Uterus (tissue), 4 donors: ENCODE data around the gene SOCS1. TPM values are rescaled to one million over a fixed set of nuclear protein-coding genes. Genes with fewer than 3 reads are reported as not detected.
"Not testable (repeated sequence)": the region's sequence is repeated elsewhere in the genome, so short reads cannot be mapped to it uniquely, and the experiment has no call there.

Source experiments
- DNase-seq, 2 donors: peaks; one replicate each; pipeline ENCODE4 v3.0.0-alpha.2; 2019 to 2020
- H3K27ac ChIP-seq, 2 donors: fragments of 200-600 bp; sonication (generic); 1 replicate in 1 of 2; 2 replicates in 1 of 2; pipeline ENCODE4 v1.5.1; 2016 to 2018
- H3K27me3 ChIP-seq, 2 donors: fragments of 200-600 bp; sonication (generic); one replicate each; pipeline ENCODE4 v1.5.1; 2018 to 2019; ENCODE audit warnings: control low read depth in 1 of 2
- H3K36me3 ChIP-seq, 2 donors: fragments of 200-600 bp; sonication (generic); one replicate each; pipeline ENCODE4 v1.5.1; 2019; ENCODE audit warnings: control low read depth in 1 of 2
- H3K4me1 ChIP-seq, 2 donors: fragments of 200-600 bp; sonication (generic); one replicate each; pipeline ENCODE4 v1.5.1; 2018 to 2019; ENCODE audit warnings: control low read depth in 1 of 2
- H3K4me3 ChIP-seq, 2 donors: fragments of 200-600 bp; sonication (generic); 1 replicate in 1 of 2; 2 replicates in 1 of 2; pipeline ENCODE4 v1.5.1; 2018 to 2019; ENCODE audit warnings: mild to moderate bottlenecking in 1 of 2
- H3K9me3 ChIP-seq, 2 donors: fragments of 200-600 bp; sonication (generic); one replicate each; pipeline ENCODE4 v1.5.1; 2019; ENCODE audit warnings: control low read depth in 1 of 2
- CTCF ChIP-seq, 4 experiments: fragments of 200-600 bp in 2 of 4; fragments of 450-650 bp in 2 of 4; sonication (generic) in 2 of 4; IDR thresholded peaks; one replicate each; pipeline ENCODE4 v1.5.1; 2016 to 2019; ENCODE audit warnings: antibody characterized with exemption in 4 of 4, mild to moderate bottlenecking in 2 of 4, moderate library complexity in 1 of 4
- POLR2A ChIP-seq, 2 donors: fragments of 450-650 bp; IDR thresholded peaks; one replicate each; pipeline ENCODE4 v1.6.1; 2016; ENCODE audit warnings: antibody characterized with exemption in 2 of 2, mild to moderate bottlenecking in 1 of 2, moderate library complexity in 1 of 2
- intact Hi-C: fragments of 100-400 bp; cut with DNase I; formaldehyde crosslinking; loops from one replicate; pipeline ENCODE4 v1.15.1; 2023; ENCODE audit warnings: low total_unique reads
- total RNA-seq, 4 donors: library from RNA; depleted of rRNA in 3 of 4; stranded (reverse); fragments of >200 nt in 3 of 4; gene quantifications; one replicate each; pipeline versions ENCODE4 v1.1.0 to v1.2.4, GENCODE V29; 2014 to 2023
- donor health status: DM: yes; HTN: yes; CAD: no.

Gene SOCS1
- total RNA-seq, 4 donors from 2014 or later: 6.4 to 45.3 (median 7.6) TPM; not detected in 1

- Histone ChIP-seq H3K9me3 (no peaks in the 10 kb centered on the region), H3K4me3 (no peak overlapping the region), H3K4me1 (no peaks in the 10 kb centered on the region), H3K27ac (no peak overlapping the region), H3K36me3 (no peaks in the 10 kb centered on the region), H3K27me3 (no peaks in the 10 kb centered on the region)
- peak in 1 of 2 donors; percentile 41 for DNase-seq
- intact Hi-C loops: no loop called here
- TF ChIP-seq POLR2A (IDR thresholded peaks at IDR 0.05): no peak
- TF ChIP-seq CTCF (IDR thresholded peaks at IDR 0.05): no peak
Observed at GRCh38 chr16:11224894-11225676, 30.9 kb downstream of the SOCS1 start.

GRCh38 chr16:11224096-11224893, 31.7 kb downstream of the SOCS1 start:
- no peak overlapping the region for H3K4me3 ChIP-seq
- DNase-seq: peak; percentile 41 to 62
- intact Hi-C loops: no loop called here
- H3K4me1 ChIP-seq: no peaks in the 10 kb centered on the region
- no peaks in the 10 kb centered on the region for H3K27me3 ChIP-seq
- peak in 1 of 2 donors; percentile 4 for TF ChIP-seq POLR2A (IDR thresholded peaks at IDR 0.05)
- TF ChIP-seq CTCF (IDR thresholded peaks at IDR 0.05): no peak
- no peaks in the 10 kb centered on the region for H3K36me3 ChIP-seq
- peak overlapping the region in 1 of 2 donors; percentile 29 for H3K27ac ChIP-seq
- no peaks in the 10 kb centered on the region for H3K9me3 ChIP-seq

GRCh38 chr16:11220507-11220906, 35.5 kb downstream of the SOCS1 start:
- H3K4me1 ChIP-seq, H3K4me3 ChIP-seq, H3K27ac ChIP-seq, H3K9me3 ChIP-seq, DNase-seq, intact Hi-C loops, H3K27me3 ChIP-seq, H3K36me3 ChIP-seq: not testable (repeated sequence)

GRCh38 chr16:11219178-11219577, 36.8 kb downstream of the SOCS1 start:
- Histone ChIP-seq H3K4me1 (no peaks in the 10 kb centered on the region), H3K27ac (no peak overlapping the region), H3K4me3 (no peak overlapping the region), H3K36me3 (no peaks in the 10 kb centered on the region), H3K27me3 (no peaks in the 10 kb centered on the region), H3K9me3 (peaks cover 0 to 7% of the 10 kb centered on the region in 2 donors)
- intact Hi-C loops: no loop called here
- TF ChIP-seq POLR2A (IDR thresholded peaks at IDR 0.05): no peak
- TF ChIP-seq CTCF (IDR thresholded peaks at IDR 0.05): no peak
- no peak for DNase-seq

GRCh38 chr16:11218604-11218962, 37.4 kb downstream of the SOCS1 start:
- H3K27me3 ChIP-seq: no peaks in the 10 kb centered on the region
- no peak for TF ChIP-seq POLR2A (IDR thresholded peaks at IDR 0.05)
- TF ChIP-seq CTCF (IDR thresholded peaks at IDR 0.05): no peak
- H3K9me3 ChIP-seq: peaks cover 0 to 7% of the 10 kb centered on the region in 2 donors
- DNase-seq: no peak
- no peak overlapping the region for H3K27ac ChIP-seq
- H3K36me3 ChIP-seq: no peaks in the 10 kb centered on the region
- no peaks in the 10 kb centered on the region for H3K4me1 ChIP-seq
- intact Hi-C loops: no loop called here
- H3K4me3 ChIP-seq: no peak overlapping the region
